KMS-11 (cell line): ENCODE data around the gene MLN.

Experiments
- H2AFZ ChIP-seq: fragments of 200-600 bp; sonication (generic); 2 replicates; pipeline ENCODE4 v1.6.1; 2016; ENCODE audit warnings: antibody characterized with exemption, mixed run types, low read depth
- H3K27ac ChIP-seq: fragments of 200-600 bp; sonication (generic); 2 replicates; pipeline ENCODE4 v1.6.1; 2016; ENCODE audit warnings: mild to moderate bottlenecking, mixed run types
- H3K27me3 ChIP-seq: fragments of 200-600 bp; sonication (generic); 2 replicates; pipeline ENCODE4 v1.6.1; 2017; ENCODE audit warnings: mild to moderate bottlenecking, low read depth, mixed run types, moderate library complexity; ENCODE audit not compliant: insufficient read depth
- H3K36me3 ChIP-seq: fragments of 200-600 bp; sonication (generic); 2 replicates; pipeline ENCODE4 v1.6.1; 2017; ENCODE audit warnings: mild to moderate bottlenecking, mixed run types; ENCODE audit not compliant: insufficient read depth
- H3K4me1 ChIP-seq: fragments of 200-600 bp; sonication (generic); 2 replicates; pipeline ENCODE4 v1.6.1; 2016; ENCODE audit warnings: mild to moderate bottlenecking, low read depth, mixed run types; ENCODE audit not compliant: poor library complexity, severe bottlenecking
- H3K4me2 ChIP-seq: fragments of 200-600 bp; sonication (generic); 2 replicates; pipeline ENCODE4 v1.7.0; 2016; ENCODE audit warnings: mild to moderate bottlenecking, mixed run types
- H3K4me3 ChIP-seq: fragments of 200-600 bp; sonication (generic); IDR thresholded peaks from 2 replicates; pipeline ENCODE4 v1.6.1; 2017; ENCODE audit warnings: low read depth, low read length, mixed read lengths; ENCODE audit not compliant: insufficient read depth
- H3K79me2 ChIP-seq: fragments of 200-600 bp; sonication (generic); 2 replicates; pipeline ENCODE4 v1.6.1; 2016; ENCODE audit warnings: low read depth, mixed run types; ENCODE audit not compliant: insufficient read depth
- H3K9ac ChIP-seq: fragments of 200-600 bp; sonication (generic); 2 replicates; pipeline ENCODE4 v1.6.1; 2016; ENCODE audit warnings: mild to moderate bottlenecking, mixed run types
- H4K20me1 ChIP-seq: fragments of 200-600 bp; sonication (generic); 2 replicates; pipeline ENCODE4 v1.6.1; 2016; ENCODE audit warnings: mild to moderate bottlenecking, mixed run types; ENCODE audit not compliant: insufficient read depth
- CTCF ChIP-seq: fragments of 200-600 bp; sonication (generic); conservative IDR thresholded peaks from 2 replicates; pipeline ENCODE4 v1.6.1; 2017; ENCODE audit warnings: low read depth, mild to moderate bottlenecking, antibody characterized with exemption, low read length, moderate library complexity, mixed read lengths

MLN gene

GRCh38 chr6:33802186-33802958, 1.4 kb downstream of the MLN start:
- H3K36me3 ChIP-seq, result no peaks in the 10 kb centered on the region
- H2AFZ ChIP-seq, result no peak overlapping the region
- no peak for TF ChIP-seq CTCF
- peaks cover 100% of the 10 kb centered on the region for H3K27me3 ChIP-seq
- H3K79me2 ChIP-seq, result no peaks in the 10 kb centered on the region
- H3K4me3 ChIP-seq, result no peak overlapping the region
- no peaks in the 10 kb centered on the region for H4K20me1 ChIP-seq
- H3K9ac ChIP-seq, result no peak overlapping the region
- no peak overlapping the region for H3K27ac ChIP-seq
- no peak overlapping the region for H3K4me2 ChIP-seq
- no peaks in the 10 kb centered on the region for H3K4me1 ChIP-seq

- no peak overlapping the region for H3K27ac ChIP-seq
- H3K4me1 ChIP-seq, result no peaks in the 10 kb centered on the region
- H3K9ac ChIP-seq, result no peak overlapping the region
- no peaks in the 10 kb centered on the region for H3K79me2 ChIP-seq
- no peak overlapping the region for H3K4me3 ChIP-seq
- H4K20me1 ChIP-seq, result no peaks in the 10 kb centered on the region
- no peak overlapping the region for H2AFZ ChIP-seq
- peaks cover 99% of the 10 kb centered on the region for H3K27me3 ChIP-seq
- no peak overlapping the region for H3K4me2 ChIP-seq
- H3K36me3 ChIP-seq, result no peaks in the 10 kb centered on the region
- no peak for TF ChIP-seq CTCF
Observed at GRCh38 chr6:33801611-33802010, 2.2 kb downstream of the MLN start.

- Histone ChIP-seq H3K36me3 (no peaks in the 10 kb centered on the region), H3K4me1 (no peaks in the 10 kb centered on the region), H4K20me1 (no peaks in the 10 kb centered on the region), H2AFZ (no peak overlapping the region), H3K79me2 (no peaks in the 10 kb centered on the region), H3K27ac (no peak overlapping the region), H3K4me3 (no peak overlapping the region), H3K9ac (no peak overlapping the region), H3K4me2 (no peak overlapping the region), H3K27me3 (peaks cover 94% of the 10 kb centered on the region)
- no peak for TF ChIP-seq CTCF
Observed at GRCh38 chr6:33800248-33800969, 3.4 kb downstream of the MLN start.

GRCh38 chr6:33799454-33800113, 4.2 kb downstream of the MLN start:
- TF ChIP-seq CTCF, result no peak
- Histone ChIP-seq H2AFZ (no peak overlapping the region), H3K4me2 (no peak overlapping the region), H3K27ac (no peak overlapping the region), H3K4me1 (no peaks in the 10 kb centered on the region), H3K79me2 (no peaks in the 10 kb centered on the region), H3K27me3 (peaks cover 93% of the 10 kb centered on the region), H3K4me3 (no peak overlapping the region), H3K9ac (no peak overlapping the region), H3K36me3 (no peaks in the 10 kb centered on the region), H4K20me1 (no peaks in the 10 kb centered on the region)
